B cell (primary cell): ENCODE results near the gene GINM1. TPM values are rescaled to one million over a fixed set of nuclear protein-coding genes. Genes with fewer than 3 reads are reported as not detected.

Experiments used
- ATAC-seq: fragments of 200-7000 bp; cut with Tn5 transposase; one replicate; pipeline ENCODE4 v1.10.0; 2021; ENCODE audit warnings: low read depth, mild to moderate bottlenecking, moderate number of reproducible peaks, moderate library complexity
- CTCF ChIA-PET: fragments of 350-600 bp; sonication (Branson Sonifier 250); formaldehyde crosslinking; loops from one replicate; lab custom pipeline; 2021; ENCODE audit warnings: antibody characterized with exemption, inconsistent platforms; lab: Charles Lee
- POLR2A ChIA-PET: fragments of 350-600 bp; sonication (Branson Sonifier 250); formaldehyde crosslinking; loops from one replicate; lab custom pipeline; 2021; ENCODE audit warnings: antibody characterized with exemption; lab: Charles Lee
- DNase-seq: peaks from one replicate; pipeline ENCODE4 v3.0.0; 2013
- H2AFZ ChIP-seq: 2 replicates; pipeline ENCODE4 v1.6.1; 2012; ENCODE audit warnings: mild to moderate bottlenecking, low read depth, low read length; ENCODE audit not compliant: insufficient read depth, poor library complexity, severe bottlenecking
- H3K27ac ChIP-seq, 2 donors: 1 replicate in 1 of 2; 2 replicates in 1 of 2; pipeline ENCODE4 v1.5.1; 2012 to 2013; ENCODE audit warnings: low read length in 2 of 2, mild to moderate bottlenecking in 2 of 2, moderate library complexity in 1 of 2
- H3K27me3 ChIP-seq, 4 experiments: fragments of 200-600 bp in 1 of 4; sonication (generic) in 1 of 4; replicated peaks in 1 of 4; 1 replicate in 2 of 4; 2 replicates in 2 of 4; pipeline versions ENCODE4 v1.6.1 to v1.7.0; 2013 to 2016; ENCODE audit warnings: low read length in 3 of 4, mild to moderate bottlenecking in 2 of 4, mixed read lengths in 1 of 4, moderate library complexity in 1 of 4; ENCODE audit not compliant: insufficient read depth in 4 of 4, control insufficient read depth in 3 of 4; ENCODE audit errors: control extremely low read depth in 1 of 4
- H3K36me3 ChIP-seq, 2 experiments: replicated peaks in 1 of 2; 1 replicate in 1 of 2; 2 replicates in 1 of 2; pipeline versions ENCODE4 v1.6.1 to v1.7.1; 2013; ENCODE audit warnings: low read length in 1 of 2; ENCODE audit not compliant: insufficient read depth in 2 of 2, control insufficient read depth in 1 of 2; ENCODE audit errors: control extremely low read depth in 1 of 2, extremely low read depth in 1 of 2
- H3K4me1 ChIP-seq, 2 donors: fragments of 200-600 bp in 1 of 2; sonication (generic) in 1 of 2; 1 replicate in 1 of 2; 2 replicates in 1 of 2; pipeline versions ENCODE4 v1.5.1 to v1.6.1; 2013 to 2017; ENCODE audit warnings: low read length in 2 of 2; ENCODE audit not compliant: control insufficient read depth in 2 of 2, insufficient read depth in 2 of 2
- H3K4me2 ChIP-seq: replicated peaks from 2 replicates; pipeline ENCODE3; 2012; ENCODE audit warnings: mild to moderate bottlenecking, low read depth, low read length; ENCODE audit not compliant: poor library complexity, severe bottlenecking
- H3K4me3 ChIP-seq, 5 experiments: fragments of 200-600 bp in 1 of 5; sonication (generic) in 1 of 5; 1 replicate in 3 of 5; 2 replicates in 2 of 5; pipeline versions ENCODE4 v1.5.1 to v1.7.0; 2011 to 2016; ENCODE audit warnings: low read length in 4 of 5, mild to moderate bottlenecking in 4 of 5, low read depth in 2 of 5, control low read depth in 1 of 5, moderate library complexity in 1 of 5; ENCODE audit not compliant: insufficient read depth in 1 of 5; ENCODE audit errors: control extremely low read depth in 1 of 5, extremely low read depth in 1 of 5
- H3K79me2 ChIP-seq: fragments of 200-600 bp; sonication (generic); one replicate; pipeline ENCODE4 v1.6.0; 2016; ENCODE audit warnings: low read length; ENCODE audit not compliant: control insufficient read depth, insufficient read depth
- H3K9ac ChIP-seq: fragments of 200-600 bp; sonication (generic); 2 replicates; pipeline ENCODE4 v1.6.1; 2017; ENCODE audit warnings: mild to moderate bottlenecking, low read length, moderate library complexity
- H3K9me3 ChIP-seq, 3 donors: one replicate each; pipeline versions ENCODE4 v1.6.1 to v1.7.1; 2013; ENCODE audit warnings: low read length in 2 of 3; ENCODE audit not compliant: control insufficient read depth in 2 of 3, insufficient read depth in 1 of 3; ENCODE audit errors: control extremely low read depth in 1 of 3
- H4K20me1 ChIP-seq: 2 replicates; pipeline ENCODE4 v1.6.0; 2012; ENCODE audit warnings: mild to moderate bottlenecking, low read length; ENCODE audit not compliant: insufficient read depth, control insufficient read depth, poor library complexity, severe bottlenecking
- H3K27ac Mint-ChIP-seq: one replicate; pipeline ENCODE4 v1.8.0; 2021; ENCODE audit warnings: mixed read lengths
- H3K27me3 Mint-ChIP-seq: one replicate; pipeline ENCODE4 v1.8.0; 2021; ENCODE audit warnings: mixed read lengths
- H3K4me1 Mint-ChIP-seq: one replicate; pipeline ENCODE4 v1.8.0; 2021; ENCODE audit warnings: mixed read lengths
- H3K4me3 Mint-ChIP-seq: one replicate; pipeline ENCODE4 v1.8.0; 2021; ENCODE audit warnings: mixed read lengths
- H3K9me3 Mint-ChIP-seq: one replicate; pipeline ENCODE4 v1.8.0; 2022; ENCODE audit warnings: mixed read lengths; ENCODE audit not compliant: insufficient read depth
- EZH2 ChIP-seq: IDR thresholded peaks from 2 replicates; pipeline ENCODE4 v1.6.1; 2012; ENCODE audit warnings: borderline replicate concordance, low read depth, mild to moderate bottlenecking, moderate library complexity, low read length; ENCODE audit not compliant: insufficient read depth, poor library complexity, severe bottlenecking
- WGBS: methylation state at CpG from one replicate; pipeline ENCODE4 v1.1.5; 2013; ENCODE audit warnings: missing lambda C conversion rate; ENCODE audit not compliant: insufficient coverage; 5-methylcytosine and 5-hydroxymethylcytosine counted together
- intact Hi-C: fragments of 100-400 bp; cut with micrococcal nuclease; formaldehyde crosslinking; loops from one replicate; pipeline ENCODE4 v1.10.0; 2022
- polyA plus RNA-seq: library from polyadenylated mRNA; depleted of rRNA; stranded (reverse); fragments of >200 nt; gene quantifications from 2 replicates; pipeline ENCODE4 v1.2.3, GENCODE V29; 2012
- total RNA-seq, 2 donors: library from RNA; stranded (reverse); fragments of 120-200 nt in 1 of 2; gene quantifications; 1 replicate in 1 of 2; 2 replicates in 1 of 2; pipeline versions ENCODE4 v1.2.3 to v1.2.4, GENCODE V29; 2013 to 2022
- TF ChIP-seq, protein P1 (sequence below): fragments of 200-600 bp; IDR thresholded peaks from one replicate; pipeline ENCODE4 v1.8.0; 2022; ENCODE audit warnings: antibody characterized with exemption, mild to moderate bottlenecking

The GINM1 gene
- total and polyA plus RNA-seq, 2 donors (not counting 1 experiment from before 2014, with no cell fraction given) = 14.4 to 23.0 TPM

DNA sequence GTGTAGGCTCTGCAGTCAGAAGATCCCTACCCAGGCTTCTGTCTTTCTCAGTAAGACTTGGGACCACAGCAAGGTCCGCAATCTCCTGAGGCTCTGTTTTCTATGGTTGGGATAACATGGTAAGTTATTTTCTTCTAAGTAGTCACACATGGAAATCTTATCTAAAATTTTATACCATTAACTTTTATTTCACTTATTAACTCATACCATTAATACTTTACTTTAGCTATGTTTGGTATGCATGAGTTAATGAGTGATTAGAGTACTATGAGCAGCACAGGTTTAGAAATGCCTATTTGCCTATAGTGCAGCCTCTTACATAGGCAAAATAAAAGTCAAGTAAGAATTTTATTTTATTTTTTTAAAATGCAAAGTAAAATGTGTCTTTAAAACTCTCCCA is 27.2 kb downstream of the GINM1 start:
- H3K4me3 ChIP-seq = no peak overlapping the region
- H3K27ac ChIP-seq = no peak overlapping the region
- H3K9me3 Mint-ChIP-seq = no peaks in the 10 kb centered on the region
- H4K20me1 ChIP-seq = no peaks in the 10 kb centered on the region
- no peaks in the 10 kb centered on the region for H3K27me3 Mint-ChIP-seq
- DNase-seq = no peak
- H3K4me2 ChIP-seq = no peak overlapping the region
- H3K27me3 ChIP-seq = no peaks in the 10 kb centered on the region
- ChIA-PET POLR2A (interaction anchor here (0.7 kb wide), 1 partner anchor 23 kb away, joined by 3 read pairs; no protein-coding TSS in a partner anchor), CTCF (no interaction called here)
- TF ChIP-seq, protein P1, sequence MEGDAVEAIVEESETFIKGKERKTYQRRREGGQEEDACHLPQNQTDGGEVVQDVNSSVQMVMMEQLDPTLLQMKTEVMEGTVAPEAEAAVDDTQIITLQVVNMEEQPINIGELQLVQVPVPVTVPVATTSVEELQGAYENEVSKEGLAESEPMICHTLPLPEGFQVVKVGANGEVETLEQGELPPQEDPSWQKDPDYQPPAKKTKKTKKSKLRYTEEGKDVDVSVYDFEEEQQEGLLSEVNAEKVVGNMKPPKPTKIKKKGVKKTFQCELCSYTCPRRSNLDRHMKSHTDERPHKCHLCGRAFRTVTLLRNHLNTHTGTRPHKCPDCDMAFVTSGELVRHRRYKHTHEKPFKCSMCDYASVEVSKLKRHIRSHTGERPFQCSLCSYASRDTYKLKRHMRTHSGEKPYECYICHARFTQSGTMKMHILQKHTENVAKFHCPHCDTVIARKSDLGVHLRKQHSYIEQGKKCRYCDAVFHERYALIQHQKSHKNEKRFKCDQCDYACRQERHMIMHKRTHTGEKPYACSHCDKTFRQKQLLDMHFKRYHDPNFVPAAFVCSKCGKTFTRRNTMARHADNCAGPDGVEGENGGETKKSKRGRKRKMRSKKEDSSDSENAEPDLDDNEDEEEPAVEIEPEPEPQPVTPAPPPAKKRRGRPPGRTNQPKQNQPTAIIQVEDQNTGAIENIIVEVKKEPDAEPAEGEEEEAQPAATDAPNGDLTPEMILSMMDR = no peak
- no peak for TF ChIP-seq EZH2
- 80% methylated on average over 1 of the region's 1 CpG for WGBS
- intact Hi-C loops = no loop called here
- H3K4me3 Mint-ChIP-seq = no peak overlapping the region
- H2AFZ ChIP-seq = no peak overlapping the region
- peaks cover 6 to 44% of the 10 kb centered on the region in 2 experiments for H3K36me3 ChIP-seq
- H3K79me2 ChIP-seq = no peaks in the 10 kb centered on the region
- no peak overlapping the region for H3K9ac ChIP-seq
- no peak for ATAC-seq
- H3K27ac Mint-ChIP-seq = no peak overlapping the region
- no peaks in the 10 kb centered on the region for H3K4me1 Mint-ChIP-seq
- H3K9me3 ChIP-seq = no peaks in the 10 kb centered on the region
- H3K4me1 ChIP-seq = no peaks in the 10 kb centered on the region

DNA sequence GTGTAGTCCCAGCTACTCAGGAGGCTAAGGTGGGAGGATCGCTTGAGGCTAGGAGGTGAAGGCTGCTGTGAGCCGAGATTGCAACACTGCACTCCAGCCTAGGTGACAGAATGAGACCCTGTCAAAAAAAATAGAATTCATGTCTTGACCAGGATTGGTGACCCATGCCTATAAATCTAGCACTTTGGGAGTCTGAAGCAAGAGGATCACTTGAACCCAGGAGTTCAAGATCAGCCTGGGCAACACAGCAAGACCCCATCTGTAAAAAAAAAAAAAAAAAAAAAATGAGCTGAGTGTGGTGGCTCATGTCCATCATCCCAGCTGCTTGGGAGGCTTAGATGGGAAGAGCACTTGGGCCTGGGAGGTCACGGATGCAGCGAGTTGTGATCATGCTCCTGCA is 34.3 kb downstream of the GINM1 start:
- 95% methylated on average over 4 of the region's 4 CpGs for WGBS
- CTCF ChIA-PET = no interaction called here

More for the DNA sequence above, 34.3 kb downstream of the GINM1 start:
- Histone ChIP-seq H3K4me1 (no peaks in the 10 kb centered on the region), H3K9ac (no peak overlapping the region), H3K27ac (no peak overlapping the region), H3K4me3 (no peak overlapping the region), H3K4me2 (no peak overlapping the region), H4K20me1 (no peaks in the 10 kb centered on the region), H3K36me3 (peaks cover 12 to 38% of the 10 kb centered on the region in 2 experiments), H3K9me3 (no peaks in the 10 kb centered on the region), H3K27me3 (no peaks in the 10 kb centered on the region), H3K79me2 (no peaks in the 10 kb centered on the region), H2AFZ (no peak overlapping the region)
- Mint-ChIP-seq H3K27me3 (no peaks in the 10 kb centered on the region), H3K4me3 (no peak overlapping the region), H3K27ac (no peak overlapping the region), H3K4me1 (no peaks in the 10 kb centered on the region), H3K9me3 (no peaks in the 10 kb centered on the region)
- ATAC-seq = no peak
- intact Hi-C loops = no loop called here
- POLR2A ChIA-PET = no interaction called here
- TF ChIP-seq, protein P1 = no peak
- TF ChIP-seq EZH2 = no peak
- no peak for DNase-seq
